ENCODE measurements around the gene ALG12. TPM values are rescaled to one million over a fixed set of nuclear protein-coding genes. Genes with fewer than 3 reads are reported as not detected.

ALG12 gene
- 28.5 and 32.9 TPM in 2 replicates for total RNA-seq (2014; rRNA removed; shearing (Covaris generic))

DNA sequence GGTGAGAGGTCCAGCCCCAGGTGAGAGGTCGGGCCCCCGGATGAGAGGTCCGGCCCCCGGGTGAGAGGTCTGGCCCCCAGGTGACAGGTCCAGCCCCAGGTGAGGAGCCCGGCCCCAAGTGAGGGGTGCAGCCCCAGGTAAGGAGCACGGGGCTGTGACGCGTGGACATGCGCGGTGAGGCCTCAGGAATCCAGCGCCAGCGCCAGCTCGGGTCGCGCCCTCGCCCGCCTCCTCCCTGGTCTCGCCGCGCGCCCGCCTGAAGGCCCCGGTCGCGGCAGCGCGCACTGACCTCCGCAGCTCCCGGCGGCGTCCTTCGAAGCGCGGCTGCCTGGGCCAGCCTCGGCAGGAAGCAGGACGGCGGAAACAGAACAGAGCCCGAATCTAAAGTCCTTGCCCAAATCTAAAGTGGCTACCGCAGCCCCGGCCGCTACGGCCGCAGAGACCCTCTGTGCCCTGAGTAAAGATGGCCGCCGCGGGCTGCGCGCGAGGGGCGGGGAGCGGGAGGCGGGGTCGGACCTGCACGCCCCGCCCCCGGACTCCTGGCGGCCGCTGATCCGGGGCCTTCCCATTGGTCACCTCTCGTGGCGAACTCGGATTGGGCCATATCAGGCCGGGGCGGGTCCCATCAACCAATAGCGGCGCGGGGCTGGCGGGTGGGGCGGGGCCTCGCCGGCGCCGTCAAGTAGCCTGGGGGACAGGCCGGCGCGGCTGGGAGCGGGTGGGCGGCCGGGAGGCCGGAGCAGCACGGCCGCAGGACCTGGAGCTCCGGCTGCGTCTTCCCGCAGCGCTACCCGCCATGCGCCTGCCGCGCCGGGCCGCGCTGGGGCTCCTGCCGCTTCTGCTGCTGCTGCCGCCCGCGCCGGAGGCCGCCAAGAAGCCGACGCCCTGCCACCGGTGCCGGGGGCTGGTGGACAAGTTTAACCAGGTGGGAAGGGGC, at the start of gene ALG12, which contains the start of gene CRELD2:
Gene ALG12, minus strand, starts transcription at position 465 of the 937 bp plus-strand sequence. CDS start 4,673 bp downstream, outside the sequence.
Gene CRELD2, plus strand, starts transcription at position 661 of the 937 bp plus-strand sequence. Its CDS starts 136 bp downstream, at position 797.
- peak; percentile 100 for DNase-seq
- H3K27me3 ChIP-seq (ENCODE audit: control insufficient read depth, insufficient read depth, low read length) = no peaks in the 10 kb centered on the region; the same call in 1 of the 2 replicates
- H3K4me3 ChIP-seq (ENCODE audit: insufficient read depth, low read depth, low read length) = peak within 1 kb of the TSS; percentile 69
- peaks cover 3% of the 10 kb centered on the region for H3K36me3 ChIP-seq (replicated peaks; ENCODE audit: control insufficient read depth, insufficient read depth, low read length)

DNA sequence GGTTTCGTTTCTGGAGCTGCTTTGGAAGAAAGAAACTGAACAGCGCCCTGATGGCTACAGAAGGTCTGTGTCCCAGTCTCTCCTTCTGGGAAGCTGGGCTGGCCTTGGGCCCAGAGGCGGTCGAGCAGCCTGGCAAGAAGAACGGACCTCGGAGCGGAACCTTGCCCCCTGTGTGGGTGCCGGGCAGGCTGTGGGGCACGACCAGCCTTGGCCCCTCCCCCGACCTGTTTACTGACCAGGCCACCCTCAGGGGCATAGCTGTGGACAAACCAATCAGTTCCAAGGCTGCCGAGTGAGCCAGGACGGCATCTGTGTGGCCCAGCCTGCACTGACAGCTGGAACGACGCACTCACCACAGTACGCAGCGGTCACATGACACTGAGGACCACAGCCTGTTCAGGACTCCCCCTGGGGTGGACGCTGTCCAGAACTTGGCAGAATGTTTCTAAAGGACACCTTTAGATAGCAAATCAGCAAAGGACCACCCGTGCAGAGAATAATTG, 49.5 kb upstream of the ALG12 start:
- DNase-seq = peak; percentile 47
- H3K36me3 ChIP-seq (replicated peaks; ENCODE audit: control insufficient read depth, insufficient read depth, low read length) = peaks cover 7% of the 10 kb centered on the region
- H3K27me3 ChIP-seq (ENCODE audit: control insufficient read depth, insufficient read depth, low read length) = peaks cover 20% of the 10 kb centered on the region
- no peak overlapping the region for H3K4me3 ChIP-seq (ENCODE audit: insufficient read depth, low read depth, low read length)

DNA sequence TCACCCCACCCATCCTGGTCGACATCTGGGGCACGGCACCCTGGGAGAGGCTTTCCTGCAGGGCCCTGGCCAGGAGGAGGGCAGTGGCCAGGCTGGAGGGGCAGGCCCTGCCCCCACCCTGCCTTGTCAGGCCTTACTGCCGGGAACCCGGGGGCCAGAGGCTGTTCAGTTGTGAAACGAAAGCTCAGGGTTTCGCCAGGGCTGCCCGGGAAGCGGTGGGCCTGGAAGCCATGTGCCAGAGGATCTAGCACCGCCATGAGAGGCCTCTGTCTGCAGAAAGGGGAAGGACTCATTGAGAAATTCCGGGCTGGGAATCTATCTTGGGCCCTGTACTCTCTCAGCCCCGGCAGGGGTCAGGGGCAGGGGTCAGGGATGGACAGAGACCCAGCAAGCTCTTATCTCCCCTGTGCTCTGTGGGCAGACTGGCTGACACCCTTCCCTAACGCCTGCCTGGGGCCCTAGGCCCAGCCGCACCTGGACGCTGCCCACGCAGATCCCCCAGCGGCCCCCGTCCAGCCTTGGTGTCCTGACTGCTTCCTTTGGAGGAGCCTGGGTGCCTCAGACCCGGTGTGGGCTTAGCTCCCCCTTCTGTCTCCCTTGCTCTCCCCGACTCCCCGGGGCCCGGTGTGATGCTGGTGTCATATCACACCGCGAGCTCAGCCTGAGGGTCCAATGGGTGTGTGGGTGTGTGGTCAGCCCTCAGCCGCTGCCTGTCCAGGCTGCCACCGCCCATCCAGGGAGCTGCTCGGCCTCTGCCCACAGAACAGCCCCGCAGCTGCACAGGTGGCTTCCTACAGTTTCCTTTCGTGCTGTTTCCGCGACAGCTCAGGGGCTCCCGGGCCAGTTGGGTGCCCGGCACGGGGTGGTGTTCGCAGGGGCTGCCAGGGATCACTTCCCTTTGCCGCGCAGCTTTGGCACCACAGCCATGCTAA, 48.8 kb upstream of the ALG12 start:
- Histone ChIP-seq H3K27me3 (ENCODE audit: control insufficient read depth, insufficient read depth, low read length) (peaks cover 16% of the 10 kb centered on the region), H3K36me3 (replicated peaks; ENCODE audit: control insufficient read depth, insufficient read depth, low read length) (peaks cover 7% of the 10 kb centered on the region), H3K4me3 (ENCODE audit: insufficient read depth, low read depth, low read length) (no peak overlapping the region)
- DNase-seq = peak; percentile 66

DNA sequence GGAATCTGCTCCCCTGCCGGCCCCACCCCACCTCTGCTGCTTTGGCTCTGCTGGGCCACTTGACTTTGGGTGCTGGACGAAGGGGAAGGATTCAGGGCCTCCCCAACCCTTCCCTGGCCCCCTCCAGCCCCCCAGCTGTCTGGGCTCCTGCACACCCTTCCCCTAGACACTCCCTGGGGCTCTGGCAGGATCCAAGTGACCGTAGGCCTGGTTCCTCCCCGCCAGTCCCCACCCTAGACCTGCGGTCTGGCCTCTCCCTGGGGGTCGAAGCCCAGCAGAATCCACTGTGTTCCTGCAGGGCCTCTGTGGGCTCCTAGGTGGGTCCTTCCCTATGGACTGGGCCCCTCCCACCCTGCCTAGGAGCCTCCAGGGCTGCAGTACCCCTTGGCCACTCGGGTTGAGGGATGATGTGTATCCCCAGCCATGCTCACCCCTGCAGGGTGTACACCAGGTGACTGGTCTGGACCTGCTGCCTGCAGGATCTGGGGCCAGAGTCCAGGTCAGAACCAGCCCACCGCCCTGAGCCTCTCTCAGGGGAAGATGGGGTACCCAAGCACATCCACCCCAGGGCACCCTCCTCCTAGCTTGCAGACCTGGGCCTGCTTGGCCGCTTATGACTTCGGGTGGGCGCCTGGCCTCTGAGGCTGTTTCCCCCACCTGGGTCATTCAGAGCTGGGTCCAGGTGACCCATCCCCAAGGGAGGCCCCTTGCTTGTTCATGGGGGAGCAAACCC, 48.0 kb upstream of the ALG12 start:
- peaks cover 10% of the 10 kb centered on the region for H3K27me3 ChIP-seq (ENCODE audit: control insufficient read depth, insufficient read depth, low read length)
- no peak overlapping the region for H3K4me3 ChIP-seq (ENCODE audit: insufficient read depth, low read depth, low read length)
- peaks cover 7% of the 10 kb centered on the region for H3K36me3 ChIP-seq (replicated peaks; ENCODE audit: control insufficient read depth, insufficient read depth, low read length)
- peak; percentile 56 for DNase-seq

DNA sequence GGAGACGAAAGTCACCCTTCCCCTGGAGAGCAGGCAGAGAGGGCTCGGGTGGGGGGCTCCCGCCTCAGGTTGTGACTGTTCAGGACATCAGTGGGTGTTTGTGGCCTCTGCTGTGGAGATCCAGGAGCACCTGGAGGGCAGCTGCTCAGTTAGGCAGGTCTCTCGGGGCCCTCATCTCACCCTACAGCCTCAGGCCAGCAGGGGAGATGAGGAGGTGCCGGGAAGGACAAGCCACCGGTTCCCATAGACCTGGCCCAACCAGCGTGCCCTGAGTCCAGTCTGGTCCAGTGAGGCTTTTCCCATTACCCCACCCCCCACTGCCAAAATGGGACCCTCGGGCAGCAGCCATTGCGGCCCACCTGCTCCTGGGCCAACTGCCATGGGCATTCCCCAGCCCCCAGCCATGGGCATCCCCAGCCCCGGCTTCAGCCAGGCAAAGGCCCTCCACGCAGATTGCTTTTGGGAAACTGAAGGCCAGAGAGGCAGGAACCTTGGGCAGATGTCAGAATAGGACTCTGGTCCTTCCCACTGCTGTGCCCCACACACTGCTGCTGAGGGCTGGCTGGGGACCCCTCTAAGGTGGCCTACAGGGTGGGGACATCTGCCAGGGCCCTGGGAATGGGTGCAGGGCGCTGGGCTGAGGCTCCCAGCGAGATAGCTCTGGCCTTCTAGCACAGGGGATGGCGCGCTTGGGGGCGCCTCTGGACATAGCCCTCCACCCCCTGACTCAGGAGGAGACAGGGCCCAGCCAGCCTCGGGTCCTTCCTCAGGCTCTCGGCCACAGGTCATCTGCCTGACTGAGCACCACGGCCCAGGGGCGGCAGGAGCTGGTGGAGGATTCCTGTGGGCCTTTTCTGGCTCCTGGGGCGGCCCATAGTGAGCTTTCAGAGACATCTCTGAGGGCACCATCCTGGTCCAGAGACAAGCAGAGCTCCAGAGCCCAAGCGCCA, 47.1 kb upstream of the ALG12 start:
- no peak overlapping the region for H3K4me3 ChIP-seq (ENCODE audit: insufficient read depth, low read depth, low read length)
- peaks cover 2% of the 10 kb centered on the region; the same call in 1 of the 2 replicates for H3K27me3 ChIP-seq (ENCODE audit: control insufficient read depth, insufficient read depth, low read length)
- peaks cover 7% of the 10 kb centered on the region for H3K36me3 ChIP-seq (replicated peaks; ENCODE audit: control insufficient read depth, insufficient read depth, low read length)
- peak; percentile 56 for DNase-seq

DNA sequence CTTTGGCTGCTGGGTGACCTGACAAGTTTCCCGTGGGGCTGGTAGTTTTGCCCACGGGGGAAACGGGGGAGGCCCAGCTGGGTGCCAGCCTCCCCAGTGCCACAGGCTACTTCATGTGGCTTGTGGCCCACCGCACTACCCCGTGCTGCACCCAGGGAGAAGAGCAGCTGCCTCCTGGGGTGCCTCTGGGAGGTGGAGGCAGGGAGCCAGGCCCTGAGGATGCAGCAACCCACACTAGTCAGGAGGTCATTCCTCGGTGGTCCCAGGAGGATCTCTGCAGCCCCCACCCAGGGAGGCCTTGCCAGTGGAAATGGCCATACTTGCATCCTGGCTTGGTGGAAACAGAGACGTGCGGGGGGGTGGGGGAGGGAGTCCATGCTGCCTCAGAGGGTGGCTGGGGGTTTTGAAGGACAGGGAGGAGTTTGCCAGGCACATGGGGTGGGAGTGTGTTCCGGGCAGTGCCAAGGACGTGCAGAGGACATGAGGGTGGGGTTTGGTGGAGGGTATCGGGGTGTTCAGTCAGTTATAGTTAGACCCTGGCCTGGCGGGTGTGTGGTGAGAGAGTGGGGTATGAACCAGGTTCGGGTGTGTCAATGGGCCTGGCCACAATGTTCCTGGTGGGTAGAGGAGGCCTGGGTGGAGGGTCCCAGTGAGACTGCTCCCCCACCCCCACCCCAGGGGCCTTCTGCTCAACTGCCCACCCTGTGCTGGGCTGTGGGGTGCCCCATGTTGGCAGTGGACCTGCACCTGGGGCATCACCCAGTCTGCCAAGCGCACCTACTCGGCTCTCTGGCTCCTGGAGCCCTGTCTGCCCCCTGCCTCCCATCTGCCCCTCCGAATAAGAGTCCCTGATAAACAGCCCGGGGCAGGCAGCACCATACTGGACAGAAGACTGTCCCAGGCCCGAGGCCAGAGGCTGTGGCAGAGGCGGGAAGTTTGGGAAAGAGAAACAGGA, 46.2 kb upstream of the ALG12 start:
- H3K36me3 ChIP-seq (replicated peaks; ENCODE audit: control insufficient read depth, insufficient read depth, low read length) = peaks cover 7% of the 10 kb centered on the region
- H3K4me3 ChIP-seq (ENCODE audit: insufficient read depth, low read depth, low read length) = no peak overlapping the region
- DNase-seq = peak; percentile 43
- peaks cover 5% of the 10 kb centered on the region; the same call in 1 of the 2 replicates for H3K27me3 ChIP-seq (ENCODE audit: control insufficient read depth, insufficient read depth, low read length)

DNA sequence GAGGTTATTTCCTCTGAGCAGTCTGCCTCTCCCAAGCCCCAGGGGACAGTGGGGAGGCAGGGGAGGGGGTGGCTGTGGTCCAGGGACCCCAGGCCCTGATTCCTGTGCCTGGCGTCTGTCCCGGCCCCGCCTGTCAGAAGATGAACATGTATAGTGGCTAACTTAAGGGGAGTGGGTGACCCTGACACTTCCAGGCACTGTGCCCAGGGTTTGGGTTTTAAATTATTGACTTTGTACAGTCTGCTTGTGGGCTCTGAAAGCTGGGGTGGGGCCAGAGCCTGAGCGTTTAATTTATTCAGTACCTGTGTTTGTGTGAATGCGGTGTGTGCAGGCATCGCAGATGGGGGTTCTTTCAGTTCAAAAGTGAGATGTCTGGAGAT, 45.4 kb upstream of the ALG12 start:
- no peak for DNase-seq
- H3K27me3 ChIP-seq (ENCODE audit: control insufficient read depth, insufficient read depth, low read length) = peaks cover 5% of the 10 kb centered on the region; the same call in 1 of the 2 replicates
- H3K36me3 ChIP-seq (replicated peaks; ENCODE audit: control insufficient read depth, insufficient read depth, low read length) = peaks cover 7% of the 10 kb centered on the region
- no peak overlapping the region for H3K4me3 ChIP-seq (ENCODE audit: insufficient read depth, low read depth, low read length)

DNA sequence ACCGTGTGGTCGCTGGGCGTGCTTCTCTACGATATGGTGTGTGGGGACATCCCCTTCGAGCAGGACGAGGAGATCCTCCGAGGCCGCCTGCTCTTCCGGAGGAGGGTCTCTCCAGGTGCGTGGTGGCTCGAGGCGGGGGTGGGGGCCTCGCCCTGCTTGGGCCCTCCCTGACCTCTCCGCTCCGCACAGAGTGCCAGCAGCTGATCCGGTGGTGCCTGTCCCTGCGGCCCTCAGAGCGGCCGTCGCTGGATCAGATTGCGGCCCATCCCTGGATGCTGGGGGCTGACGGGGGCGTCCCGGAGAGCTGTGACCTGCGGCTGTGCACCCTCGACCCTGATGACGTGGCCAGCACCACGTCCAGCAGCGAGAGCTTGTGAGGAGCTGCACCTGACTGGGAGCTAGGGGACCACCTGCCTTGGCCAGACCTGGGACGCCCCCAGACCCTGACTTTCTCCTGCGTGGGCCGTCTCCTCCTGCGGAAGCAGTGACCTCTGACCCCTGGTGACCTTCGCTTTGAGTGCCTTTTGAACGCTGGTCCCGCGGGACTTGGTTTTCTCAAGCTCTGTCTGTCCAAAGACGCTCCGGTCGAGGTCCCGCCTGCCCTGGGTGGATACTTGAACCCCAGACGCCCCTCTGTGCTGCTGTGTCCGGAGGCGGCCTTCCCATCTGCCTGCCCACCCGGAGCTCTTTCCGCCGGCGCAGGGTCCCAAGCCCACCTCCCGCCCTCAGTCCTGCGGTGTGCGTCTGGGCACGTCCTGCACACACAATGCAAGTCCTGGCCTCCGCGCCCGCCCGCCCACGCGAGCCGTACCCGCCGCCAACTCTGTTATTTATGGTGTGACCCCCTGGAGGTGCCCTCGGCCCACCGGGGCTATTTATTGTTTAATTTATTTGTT, 44.8 kb upstream of the ALG12 start:
- H3K4me3 ChIP-seq (ENCODE audit: insufficient read depth, low read depth, low read length) = peak overlapping the region; percentile 24; the same call in 1 of the 2 replicates
- peak; percentile 48 for DNase-seq

DNA sequence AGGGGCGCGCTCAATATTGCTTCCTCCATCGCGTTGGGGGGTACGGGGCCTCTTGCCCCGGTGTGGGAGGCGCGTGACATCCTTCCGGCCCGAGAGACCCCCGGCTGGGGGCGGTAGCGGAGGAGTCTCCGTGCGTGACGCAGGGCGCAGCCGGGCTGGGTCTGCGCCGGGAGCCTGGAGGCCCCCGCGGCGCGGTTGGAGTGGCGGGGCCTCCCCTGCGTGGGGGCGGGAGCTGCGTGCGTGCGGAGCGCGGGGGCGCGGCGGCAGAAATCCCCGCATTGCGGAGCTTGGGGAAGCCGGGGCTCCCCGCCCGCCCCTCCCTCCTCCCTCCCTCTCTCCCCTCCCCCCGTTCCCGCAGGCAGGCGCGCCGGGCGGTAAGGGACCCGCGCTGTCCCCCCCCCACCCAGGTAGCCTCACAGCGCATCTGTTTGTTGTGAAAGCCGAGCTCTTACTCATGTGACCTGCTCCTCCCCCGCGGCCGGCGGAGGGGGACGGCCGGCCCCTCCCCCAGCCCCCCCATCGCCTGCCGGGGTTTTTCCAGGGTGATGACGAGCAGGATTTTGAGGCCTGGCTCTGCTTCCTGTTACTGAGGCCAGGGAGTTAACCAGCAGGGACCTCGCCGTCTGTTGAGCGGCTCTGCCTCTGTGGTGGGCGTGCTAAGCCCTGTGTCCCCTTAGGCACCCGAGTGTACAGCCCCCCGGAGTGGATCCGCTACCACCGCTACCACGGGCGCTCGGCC, 43.9 kb upstream of the ALG12 start:
- Histone ChIP-seq H3K36me3 (replicated peaks; ENCODE audit: control insufficient read depth, insufficient read depth, low read length) (peaks cover 7% of the 10 kb centered on the region), H3K27me3 (ENCODE audit: control insufficient read depth, insufficient read depth, low read length) (peaks cover 5% of the 10 kb centered on the region; the same call in 1 of the 2 replicates), H3K4me3 (ENCODE audit: insufficient read depth, low read depth, low read length) (peak overlapping the region; percentile 91)
- DNase-seq = peak; percentile 97

More for the DNA sequence above, 44.8 kb upstream of the ALG12 start:
- H3K36me3 ChIP-seq (replicated peaks; ENCODE audit: control insufficient read depth, insufficient read depth, low read length) = peaks cover 7% of the 10 kb centered on the region
- peaks cover 5% of the 10 kb centered on the region; the same call in 1 of the 2 replicates for H3K27me3 ChIP-seq (ENCODE audit: control insufficient read depth, insufficient read depth, low read length)

DNA sequence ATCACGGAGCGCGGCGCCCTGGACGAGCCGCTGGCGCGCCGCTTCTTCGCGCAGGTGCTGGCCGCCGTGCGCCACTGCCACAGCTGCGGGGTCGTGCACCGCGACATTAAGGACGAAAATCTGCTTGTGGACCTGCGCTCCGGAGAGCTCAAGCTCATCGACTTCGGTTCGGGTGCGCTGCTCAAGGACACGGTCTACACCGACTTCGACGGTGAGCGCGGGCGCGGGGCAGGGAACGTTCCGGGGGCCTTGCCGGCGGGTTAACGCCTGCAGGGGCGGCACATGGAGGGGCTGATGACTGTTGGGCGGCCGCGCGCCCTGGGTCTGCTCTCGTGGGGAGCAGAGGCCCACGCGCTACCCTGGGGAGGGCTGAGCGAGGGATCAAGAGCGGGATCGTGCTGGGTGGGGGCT, 43.4 kb upstream of the ALG12 start:
- H3K36me3 ChIP-seq (replicated peaks; ENCODE audit: control insufficient read depth, insufficient read depth, low read length) = peaks cover 7% of the 10 kb centered on the region
- peak; percentile 83 for DNase-seq
- peaks cover 5% of the 10 kb centered on the region; the same call in 1 of the 2 replicates for H3K27me3 ChIP-seq (ENCODE audit: control insufficient read depth, insufficient read depth, low read length)

More for the DNA sequence above, 43.4 kb upstream of the ALG12 start:
- H3K4me3 ChIP-seq (ENCODE audit: insufficient read depth, low read depth, low read length) = peak overlapping the region; percentile 91

Measured in H7 (cell line).